Subcutaneous adipose tissue (tissue), 4 donors: ENCODE measurements around the gene GCAT. TPM values are rescaled to one million over a fixed set of nuclear protein-coding genes. Genes with fewer than 3 reads are reported as not detected.

Experiments
- total RNA-seq, 4 donors: library from RNA; depleted of rRNA; stranded (reverse); fragments of >200 nt; gene quantifications; one replicate each; pipeline ENCODE4 v1.1.0, GENCODE V29; 2016
- TF ChIP-seq, protein P1 (sequence below): fragments of 450-650 bp; IDR thresholded peaks from one replicate; pipeline ENCODE4 v1.5.1; 2016; ENCODE audit warnings: low read depth, mild to moderate bottlenecking, control low read depth, antibody characterized with exemption, moderate library complexity

The GCAT gene
- total RNA-seq, 4 donors from 2014 or later = 5.9 to 27.1 (median 9.8) TPM

DNA sequence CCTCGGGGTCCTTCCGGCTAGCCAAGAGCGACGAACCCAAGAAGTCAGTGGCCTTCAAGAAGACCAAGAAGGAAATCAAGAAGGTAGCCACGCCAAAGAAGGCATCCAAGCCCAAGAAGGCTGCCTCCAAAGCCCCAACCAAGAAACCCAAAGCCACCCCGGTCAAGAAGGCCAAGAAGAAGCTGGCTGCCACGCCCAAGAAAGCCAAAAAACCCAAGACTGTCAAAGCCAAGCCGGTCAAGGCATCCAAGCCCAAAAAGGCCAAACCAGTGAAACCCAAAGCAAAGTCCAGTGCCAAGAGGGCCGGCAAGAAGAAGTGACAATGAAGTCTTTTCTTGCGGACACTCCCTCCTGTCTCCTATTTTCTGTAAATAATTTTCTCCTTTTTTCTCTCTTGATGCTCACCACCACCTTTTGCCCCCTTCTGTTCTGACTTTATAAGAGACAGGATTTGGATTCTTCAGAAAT is 1.9 kb upstream of the GCAT start:
- TF ChIP-seq, protein P1, sequence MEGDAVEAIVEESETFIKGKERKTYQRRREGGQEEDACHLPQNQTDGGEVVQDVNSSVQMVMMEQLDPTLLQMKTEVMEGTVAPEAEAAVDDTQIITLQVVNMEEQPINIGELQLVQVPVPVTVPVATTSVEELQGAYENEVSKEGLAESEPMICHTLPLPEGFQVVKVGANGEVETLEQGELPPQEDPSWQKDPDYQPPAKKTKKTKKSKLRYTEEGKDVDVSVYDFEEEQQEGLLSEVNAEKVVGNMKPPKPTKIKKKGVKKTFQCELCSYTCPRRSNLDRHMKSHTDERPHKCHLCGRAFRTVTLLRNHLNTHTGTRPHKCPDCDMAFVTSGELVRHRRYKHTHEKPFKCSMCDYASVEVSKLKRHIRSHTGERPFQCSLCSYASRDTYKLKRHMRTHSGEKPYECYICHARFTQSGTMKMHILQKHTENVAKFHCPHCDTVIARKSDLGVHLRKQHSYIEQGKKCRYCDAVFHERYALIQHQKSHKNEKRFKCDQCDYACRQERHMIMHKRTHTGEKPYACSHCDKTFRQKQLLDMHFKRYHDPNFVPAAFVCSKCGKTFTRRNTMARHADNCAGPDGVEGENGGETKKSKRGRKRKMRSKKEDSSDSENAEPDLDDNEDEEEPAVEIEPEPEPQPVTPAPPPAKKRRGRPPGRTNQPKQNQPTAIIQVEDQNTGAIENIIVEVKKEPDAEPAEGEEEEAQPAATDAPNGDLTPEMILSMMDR = no peak

DNA sequence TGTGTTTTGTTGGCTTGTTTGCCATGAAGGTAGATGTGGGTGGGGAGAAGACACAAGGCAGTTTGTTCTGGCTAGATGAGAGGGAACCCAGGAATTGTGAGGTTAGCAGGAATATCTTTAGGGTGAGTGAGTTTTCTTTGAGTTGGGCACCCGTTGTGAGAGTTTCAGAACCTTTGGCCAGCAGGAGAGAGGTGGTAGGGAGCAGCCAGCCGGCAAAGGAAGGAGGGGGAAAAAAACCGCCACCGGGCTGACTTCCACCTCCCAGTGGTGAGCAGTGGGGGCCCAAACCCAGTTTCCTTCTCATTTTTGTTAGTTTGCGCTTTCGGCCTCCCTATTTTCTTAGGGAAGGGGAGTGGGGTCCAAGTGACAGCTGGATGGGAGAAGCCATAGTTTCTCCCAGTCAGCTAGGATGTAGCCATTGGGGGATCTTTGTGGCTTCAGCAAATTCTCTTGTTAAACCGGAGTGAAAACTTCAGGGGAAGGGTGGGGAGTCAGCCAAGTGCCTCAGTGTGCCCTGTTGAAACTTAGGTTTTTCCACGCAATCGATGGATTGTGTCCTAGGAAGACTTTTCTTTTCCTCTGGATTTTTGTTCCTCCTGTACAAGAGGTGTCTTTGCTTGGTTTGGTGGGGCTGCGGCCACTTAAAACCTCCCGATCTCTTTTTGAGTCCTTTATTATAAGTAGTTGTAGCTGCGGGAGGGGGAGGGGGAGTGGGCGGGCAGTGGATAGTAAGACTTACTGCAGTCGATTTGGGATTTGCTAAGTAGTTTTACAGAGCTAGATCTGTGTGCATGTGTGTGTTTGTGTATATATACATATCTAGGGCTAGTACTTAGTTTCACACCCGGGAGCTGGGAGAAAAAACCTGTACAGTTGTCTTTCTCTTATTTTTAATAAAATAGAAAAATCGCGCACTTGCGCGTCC is 1.1 kb upstream of the GCAT start:
- TF ChIP-seq, protein P1 = no peak

DNA sequence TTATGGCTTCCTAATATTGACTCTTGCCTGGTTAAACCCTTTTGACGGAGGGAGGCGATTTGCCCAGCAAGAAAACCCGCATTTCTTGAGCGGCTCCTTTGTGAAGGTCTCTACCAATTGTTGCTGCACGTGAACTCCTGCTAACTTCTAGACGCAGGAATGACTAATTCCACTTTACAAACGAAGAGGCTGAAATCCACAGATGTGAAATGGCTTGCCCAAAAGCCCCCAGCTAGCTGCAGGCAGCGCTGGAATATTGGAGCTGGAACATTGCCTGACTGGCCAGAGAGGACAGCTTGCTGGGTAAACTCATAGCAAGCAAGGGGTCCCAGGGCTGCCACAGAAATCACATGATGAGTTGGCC is 542 bp downstream of the GCAT start:
- TF ChIP-seq, protein P1 = no peak

DNA sequence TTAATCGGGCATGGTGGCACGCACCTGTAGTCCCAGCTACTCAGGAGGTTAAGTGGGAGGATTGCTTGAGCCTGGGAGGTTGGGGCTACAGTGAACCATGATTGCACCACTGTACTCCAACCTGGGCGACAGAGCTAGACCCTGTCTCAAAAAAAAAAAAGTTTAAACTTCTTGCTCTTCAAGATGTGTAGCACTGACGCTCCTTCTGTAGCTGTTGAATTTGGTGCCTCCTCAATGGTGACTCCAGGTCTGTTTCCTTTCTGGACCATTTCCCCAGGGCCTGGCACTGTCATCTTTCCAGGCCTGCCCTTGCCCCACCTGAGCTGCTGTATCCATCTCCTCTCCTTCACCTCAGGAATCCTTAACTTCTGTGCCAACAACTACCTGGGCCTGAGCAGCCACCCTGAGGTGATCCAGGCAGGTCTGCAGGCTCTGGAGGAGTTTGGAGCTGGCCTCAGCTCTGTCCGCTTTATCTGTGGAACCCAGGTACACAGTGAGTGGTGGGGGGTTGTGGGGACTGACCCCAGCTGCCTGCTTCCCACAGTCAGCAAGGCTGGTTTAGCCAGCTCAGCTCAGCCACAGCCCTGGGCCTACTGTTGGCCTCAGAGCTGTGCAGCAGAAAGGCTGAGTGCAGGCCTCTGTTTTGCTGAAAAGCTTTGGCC is 2.1 kb downstream of the GCAT start:
- TF ChIP-seq, protein P1 = no peak

DNA sequence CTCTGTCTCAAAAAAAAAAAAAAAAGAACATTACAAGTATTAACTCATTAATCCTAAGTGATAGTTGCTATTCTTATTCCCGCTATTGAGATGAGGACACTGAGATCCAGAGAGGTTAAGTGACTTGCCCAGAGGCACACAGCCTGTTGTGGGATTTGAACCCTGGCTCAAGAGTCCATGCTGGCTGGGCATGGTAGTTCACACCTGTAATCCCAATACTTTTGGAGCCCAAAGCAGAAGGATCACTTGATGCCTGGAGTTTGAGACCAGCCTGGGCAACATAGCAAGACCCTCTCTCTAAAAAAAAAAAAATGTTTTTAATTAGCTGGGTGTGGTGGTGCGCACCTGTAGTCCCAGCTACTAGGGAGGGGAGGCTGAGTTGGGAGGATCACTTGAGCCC is 4.1 kb downstream of the GCAT start:
- TF ChIP-seq, protein P1 = no peak

DNA sequence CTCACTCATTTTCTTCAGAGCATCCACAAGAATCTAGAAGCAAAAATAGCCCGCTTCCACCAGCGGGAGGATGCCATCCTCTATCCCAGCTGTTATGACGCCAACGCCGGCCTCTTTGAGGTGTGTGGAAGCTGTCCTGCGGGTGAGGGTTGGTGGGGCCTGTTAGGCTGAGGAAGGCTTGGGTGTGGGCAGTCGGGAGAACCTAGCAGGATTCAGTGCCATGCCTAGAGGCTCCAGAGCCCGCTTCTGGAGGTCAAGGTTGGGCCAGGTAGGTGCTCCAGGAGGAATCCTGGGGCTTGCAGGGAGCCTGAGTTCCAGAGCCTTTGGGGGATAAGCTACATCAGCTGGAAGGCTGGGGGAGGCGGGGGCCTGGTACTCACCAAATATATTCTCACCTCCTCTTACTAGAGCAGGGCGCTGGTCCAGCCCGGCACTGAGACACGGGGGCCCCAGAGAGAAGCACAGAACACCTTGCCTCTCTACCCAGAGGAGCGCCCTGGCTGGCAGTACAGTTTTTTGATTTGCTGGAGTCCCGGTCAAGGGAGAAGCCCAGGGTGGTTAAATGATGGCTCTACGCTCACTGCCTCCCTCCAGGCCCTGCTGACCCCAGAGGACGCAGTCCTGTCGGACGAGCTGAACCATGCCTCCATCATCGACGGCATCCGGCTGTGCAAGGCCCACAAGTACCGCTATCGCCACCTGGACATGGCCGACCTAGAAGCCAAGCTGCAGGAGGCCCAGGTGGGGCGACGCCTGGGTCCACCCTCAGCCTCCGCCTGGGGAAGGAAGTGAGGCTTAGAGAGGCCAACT is 5.3 kb downstream of the GCAT start:
- TF ChIP-seq, protein P1 = no peak

DNA sequence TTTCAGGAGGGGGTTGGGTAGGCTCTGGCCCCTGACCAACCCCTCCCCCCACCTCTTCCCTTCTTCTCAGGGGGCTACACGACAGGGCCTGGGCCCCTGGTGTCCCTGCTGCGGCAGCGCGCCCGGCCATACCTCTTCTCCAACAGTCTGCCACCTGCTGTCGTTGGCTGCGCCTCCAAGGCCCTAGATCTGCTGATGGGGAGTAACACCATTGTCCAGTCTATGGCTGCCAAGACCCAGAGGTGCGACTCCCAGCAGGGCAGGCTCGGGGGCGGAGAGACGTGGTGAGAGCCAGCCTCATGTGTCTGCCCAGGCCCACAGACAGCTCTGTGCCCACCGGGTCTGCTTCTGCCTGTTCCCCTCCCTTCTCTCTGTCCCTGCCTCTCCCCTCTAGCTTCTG is 7.9 kb downstream of the GCAT start:
- TF ChIP-seq, protein P1 = no peak
